Astrocyte of the spinal cord (primary cell): ENCODE results near the gene DEPDC7.
A peak's percentile ranks its signal among the peaks of the same experiment; 100 is the strongest.

ENCODE experiments used
- DNase-seq: peaks from one replicate; pipeline ENCODE4 v3.0.0; 2011; ENCODE audit warnings: low read depth, low spot score
- H3K4me3 ChIP-seq: 2 replicates; pipeline ENCODE4 v1.5.1; 2011; ENCODE audit warnings: low read depth, mild to moderate bottlenecking, low read length, moderate library complexity
- in situ Hi-C: cut with HindIII; loops from 2 replicates; pipeline ENCODE4 v1.10.0; 2017; ENCODE audit warnings: low sequenced_read_pairs
- TF ChIP-seq, protein P1 (sequence below): IDR thresholded peaks from 2 replicates; pipeline ENCODE4 v1.5.1; 2012; ENCODE audit warnings: low read depth, mild to moderate bottlenecking, low read length, inconsistent platforms

The DEPDC7 gene

DNA sequence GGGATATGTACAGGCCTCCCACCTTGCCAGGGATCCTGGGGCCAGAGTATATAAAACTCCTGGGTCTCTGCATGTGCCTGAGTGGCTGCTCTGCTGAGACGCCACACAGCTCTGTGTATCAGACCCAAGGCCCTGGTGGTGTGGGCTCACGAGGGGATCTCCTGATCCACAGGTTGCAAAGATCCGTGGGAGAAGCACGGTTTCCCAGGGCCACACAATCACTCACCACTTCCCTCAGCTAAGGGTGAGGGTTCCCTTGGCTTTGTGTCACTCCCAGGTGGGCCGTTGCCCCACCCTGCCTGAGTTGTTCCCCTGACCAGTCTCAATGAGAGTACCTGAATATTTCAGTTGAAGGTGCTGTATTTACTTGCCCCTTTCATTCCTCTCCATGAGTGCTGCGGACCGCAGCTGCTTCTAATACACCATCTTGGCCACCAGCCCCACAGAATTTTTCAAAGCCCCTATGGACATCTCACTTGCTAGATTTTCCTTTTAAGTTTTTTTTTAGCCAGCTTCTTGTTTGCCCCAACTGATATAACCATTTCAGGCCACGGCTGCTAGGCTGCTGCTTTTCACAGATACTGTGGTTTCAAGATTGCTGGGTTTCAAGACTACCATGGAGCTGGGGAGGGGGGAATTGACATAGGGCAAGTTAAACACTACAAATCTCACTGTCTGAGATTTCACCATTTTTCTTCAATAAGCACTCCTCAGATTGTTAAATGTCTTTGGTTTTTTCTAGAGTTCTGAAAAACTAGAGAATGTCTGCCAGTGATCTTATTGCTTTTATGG, 13.7 kb upstream of the DEPDC7 start:
- TF ChIP-seq, protein P1, sequence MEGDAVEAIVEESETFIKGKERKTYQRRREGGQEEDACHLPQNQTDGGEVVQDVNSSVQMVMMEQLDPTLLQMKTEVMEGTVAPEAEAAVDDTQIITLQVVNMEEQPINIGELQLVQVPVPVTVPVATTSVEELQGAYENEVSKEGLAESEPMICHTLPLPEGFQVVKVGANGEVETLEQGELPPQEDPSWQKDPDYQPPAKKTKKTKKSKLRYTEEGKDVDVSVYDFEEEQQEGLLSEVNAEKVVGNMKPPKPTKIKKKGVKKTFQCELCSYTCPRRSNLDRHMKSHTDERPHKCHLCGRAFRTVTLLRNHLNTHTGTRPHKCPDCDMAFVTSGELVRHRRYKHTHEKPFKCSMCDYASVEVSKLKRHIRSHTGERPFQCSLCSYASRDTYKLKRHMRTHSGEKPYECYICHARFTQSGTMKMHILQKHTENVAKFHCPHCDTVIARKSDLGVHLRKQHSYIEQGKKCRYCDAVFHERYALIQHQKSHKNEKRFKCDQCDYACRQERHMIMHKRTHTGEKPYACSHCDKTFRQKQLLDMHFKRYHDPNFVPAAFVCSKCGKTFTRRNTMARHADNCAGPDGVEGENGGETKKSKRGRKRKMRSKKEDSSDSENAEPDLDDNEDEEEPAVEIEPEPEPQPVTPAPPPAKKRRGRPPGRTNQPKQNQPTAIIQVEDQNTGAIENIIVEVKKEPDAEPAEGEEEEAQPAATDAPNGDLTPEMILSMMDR, result no peak
- no peak for DNase-seq
- in situ Hi-C loops, result no loop called here
- no peak overlapping the region for H3K4me3 ChIP-seq

DNA sequence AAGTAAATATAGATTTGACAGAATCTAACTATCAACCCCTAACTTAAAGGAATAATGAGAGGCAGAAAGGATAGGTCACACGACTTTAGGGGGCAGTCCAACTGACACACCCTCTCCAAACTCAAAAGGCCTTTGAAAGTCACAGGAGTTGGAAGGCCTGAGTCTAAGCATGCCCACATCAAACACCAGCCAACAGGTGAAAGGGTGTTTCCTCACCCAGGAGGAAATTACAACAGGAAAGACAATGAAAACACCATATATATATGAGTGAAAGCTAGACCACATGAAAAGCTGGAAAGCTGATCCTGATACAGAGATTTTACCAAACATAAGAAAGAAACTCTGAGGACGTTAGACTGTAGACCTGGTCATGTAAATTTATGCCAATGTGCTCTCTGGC, 10.5 kb upstream of the DEPDC7 start:
- H3K4me3 ChIP-seq, result no peak overlapping the region
- in situ Hi-C loops, result no loop called here
- TF ChIP-seq, protein P1, result no peak
- DNase-seq, result no peak

DNA sequence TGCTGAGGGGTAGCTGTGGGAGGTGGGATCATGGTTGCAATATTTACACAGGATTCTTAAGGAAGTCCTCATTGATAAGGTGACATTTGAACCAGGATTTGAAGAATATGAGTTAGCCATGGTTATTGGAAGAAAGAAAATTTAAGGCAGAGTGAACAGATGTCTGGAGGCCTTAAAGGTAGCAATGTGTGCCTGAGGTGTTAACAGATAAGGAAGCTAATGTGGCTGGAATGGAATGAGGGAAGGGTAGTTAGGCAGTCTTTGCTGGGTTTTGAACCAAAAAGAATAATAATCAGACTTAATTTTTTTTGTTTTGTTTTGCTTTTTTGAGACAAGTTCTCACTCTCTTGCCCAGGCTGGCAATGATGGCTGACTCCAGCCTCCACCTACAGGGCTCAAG, 9.7 kb upstream of the DEPDC7 start:
- in situ Hi-C loops, result no loop called here
- TF ChIP-seq, protein P1, result no peak
- DNase-seq, result no peak
- H3K4me3 ChIP-seq, result no peak overlapping the region

DNA sequence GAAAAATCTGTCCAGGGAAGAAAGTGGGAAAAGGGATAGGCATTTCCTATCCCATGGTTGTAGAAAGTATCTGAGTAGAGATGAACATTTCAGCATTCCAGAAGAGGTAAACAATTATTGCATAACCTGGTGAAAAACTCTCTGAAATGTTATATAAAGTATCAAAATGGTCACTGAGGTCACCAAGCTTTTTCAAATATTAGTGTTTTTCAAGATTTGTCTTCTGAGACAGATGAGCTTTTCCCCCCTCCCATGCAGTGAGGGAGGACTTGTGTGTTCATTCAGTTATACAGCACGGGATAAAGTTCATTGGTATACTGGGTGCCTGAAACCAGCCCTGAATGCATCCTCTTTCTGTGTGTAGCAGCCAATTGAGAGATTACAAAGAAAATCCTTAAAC, 1.9 kb upstream of the DEPDC7 start:
- H3K4me3 ChIP-seq, result no peak overlapping the region
- TF ChIP-seq, protein P1, result no peak
- no peak for DNase-seq
- in situ Hi-C loops, result no loop called here

DNA sequence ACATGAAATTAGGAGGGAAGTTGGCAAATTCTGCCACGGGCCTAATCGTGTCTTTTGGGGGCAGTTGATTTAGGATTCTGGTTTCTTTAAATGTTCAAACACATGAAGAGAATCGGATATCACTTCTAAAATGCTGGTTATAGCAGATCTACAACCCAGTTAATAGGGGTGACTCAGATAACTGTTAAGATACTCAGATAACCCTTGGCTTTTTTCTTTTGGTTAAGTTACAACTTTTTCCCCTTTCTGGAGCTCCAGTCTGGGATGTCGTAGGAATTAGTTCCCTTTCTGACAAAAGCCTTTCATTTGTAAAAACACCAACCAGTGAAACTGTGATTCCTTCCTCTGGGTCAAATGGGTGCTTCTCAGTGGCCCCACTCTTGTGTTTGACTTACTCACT, 976 bp downstream of the DEPDC7 start:
- in situ Hi-C loops, result no loop called here
- H3K4me3 ChIP-seq, result peak overlapping the region; percentile 61
- DNase-seq, result no peak
- TF ChIP-seq, protein P1, result no peak

DNA sequence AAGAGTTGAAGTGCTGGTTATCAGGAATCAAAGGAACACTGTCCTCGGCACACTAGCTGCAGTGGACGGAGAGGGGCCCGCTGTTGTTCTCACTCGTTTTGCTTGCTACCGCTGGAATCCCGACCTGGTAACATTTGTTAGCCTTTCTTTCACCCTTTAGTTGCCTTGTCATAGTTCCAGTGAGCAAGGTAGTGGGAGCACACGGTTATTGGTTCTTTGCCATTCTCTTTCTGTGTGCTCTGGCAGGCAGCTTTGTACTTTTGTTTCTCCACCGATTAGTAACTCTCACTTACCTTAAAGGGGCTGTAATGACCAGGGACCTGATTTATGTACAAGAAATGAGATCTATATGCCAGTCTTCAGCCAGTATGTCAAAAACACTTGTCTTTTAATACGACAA, 1.8 kb downstream of the DEPDC7 start:
- no peak for DNase-seq
- in situ Hi-C loops, result no loop called here
- no peak overlapping the region for H3K4me3 ChIP-seq
- TF ChIP-seq, protein P1, result no peak

DNA sequence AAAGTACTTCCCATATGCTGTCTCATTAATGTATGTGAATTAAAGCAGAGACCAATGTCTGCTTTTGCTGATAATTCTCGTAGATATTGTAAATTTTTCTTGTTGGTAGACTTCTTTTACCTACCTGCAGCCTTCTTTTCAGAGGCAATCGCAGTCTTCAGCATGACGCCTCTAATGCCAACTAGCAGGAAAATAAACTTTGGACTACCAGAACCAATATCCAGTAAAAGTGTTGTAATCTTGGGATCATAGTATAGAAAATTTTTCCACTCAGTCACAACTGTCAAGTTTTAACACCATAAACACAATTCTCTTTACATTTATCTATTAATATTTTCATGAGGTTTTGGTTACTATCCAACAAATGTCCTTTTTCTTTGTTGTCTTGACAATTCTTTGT, 2.3 kb downstream of the DEPDC7 start:
- no peak for DNase-seq
- in situ Hi-C loops, result no loop called here
- TF ChIP-seq, protein P1, result no peak
- no peak overlapping the region for H3K4me3 ChIP-seq
